Hepatocyte (in vitro differentiated cells): ENCODE results near the gene AKAP6. TPM values are rescaled to one million over a fixed set of nuclear protein-coding genes. Genes with fewer than 3 reads are reported as not detected.

Source experiments
- DNase-seq: peaks from one replicate; pipeline ENCODE4 v3.0.0-alpha.2; 2016; ENCODE audit warnings: low spot score
- H2AFZ ChIP-seq: fragments of 200-600 bp; sonication (generic); 2 replicates; pipeline ENCODE4 v1.6.0; 2016; ENCODE audit warnings: antibody characterized with exemption, mild to moderate bottlenecking
- H3K27ac ChIP-seq: fragments of 200-600 bp; sonication (generic); 2 replicates; pipeline ENCODE4 v1.5.1; 2016; ENCODE audit warnings: mild to moderate bottlenecking
- H3K27me3 ChIP-seq: fragments of 200-600 bp; sonication (generic); 2 replicates; pipeline ENCODE4 v1.6.1; 2016
- H3K36me3 ChIP-seq: fragments of 200-600 bp; sonication (generic); replicated peaks from 2 replicates; pipeline ENCODE4 v1.5.1; 2016; ENCODE audit warnings: low read depth; ENCODE audit not compliant: insufficient read depth
- H3K4me1 ChIP-seq: fragments of 200-600 bp; sonication (generic); 2 replicates; pipeline ENCODE4 v1.5.1; 2016; ENCODE audit warnings: mild to moderate bottlenecking, moderate library complexity; ENCODE audit not compliant: insufficient read depth
- H3K4me2 ChIP-seq: fragments of 200-600 bp; sonication (generic); 2 replicates; pipeline ENCODE4 v1.6.0; 2016
- H3K4me3 ChIP-seq: fragments of 200-600 bp; sonication (generic); 2 replicates; pipeline ENCODE4 v1.5.1; 2016; ENCODE audit warnings: mild to moderate bottlenecking
- H3K79me2 ChIP-seq: fragments of 200-600 bp; sonication (generic); 2 replicates; pipeline ENCODE4 v1.6.0; 2017; ENCODE audit warnings: mild to moderate bottlenecking
- H3K9me2 ChIP-seq: fragments of 200-600 bp; sonication (generic); replicated peaks from 2 replicates; pipeline ENCODE4 v1.6.0; 2017; ENCODE audit warnings: mild to moderate bottlenecking; ENCODE audit not compliant: insufficient read depth
- H3K9me3 ChIP-seq: fragments of 200-600 bp; sonication (generic); 2 replicates; pipeline ENCODE4 v1.5.1; 2016; ENCODE audit warnings: low read depth, mild to moderate bottlenecking
- H4K20me1 ChIP-seq: fragments of 200-600 bp; sonication (generic); 2 replicates; pipeline ENCODE4 v1.6.0; 2016; ENCODE audit warnings: mild to moderate bottlenecking; ENCODE audit not compliant: insufficient read depth, poor library complexity, severe bottlenecking
- EZH2 ChIP-seq: fragments of 200-600 bp; sonication (generic); IDR thresholded peaks from 2 replicates; pipeline ENCODE4 v1.6.1; 2016; ENCODE audit warnings: antibody characterized with exemption, mild to moderate bottlenecking, borderline replicate concordance
- EZH2phosphoT487 ChIP-seq: fragments of 200-600 bp; sonication (generic); IDR thresholded peaks from one replicate; pipeline ENCODE4 v1.6.1; 2018; ENCODE audit warnings: antibody characterized with exemption, mild to moderate bottlenecking, low read depth, moderate library complexity; ENCODE audit not compliant: unreplicated experiment, severe bottlenecking
- WGBS: methylation state at CpG from one replicate; pipeline ENCODE4 v1.1.6; 2016; ENCODE audit warnings: low lambda C conversion rate; ENCODE audit errors: missing lambda C conversion rate; 5-methylcytosine and 5-hydroxymethylcytosine counted together
- polyA plus RNA-seq: library from polyadenylated mRNA; unstranded; fragments of >200 nt; fragmentation: Nextera tagmentation; extraction: Ambion mirVana; gene quantifications from 2 replicates; pipeline ENCODE4 v1.2.1, GENCODE V29; 2016
- total RNA-seq: library from RNA; depleted of rRNA; stranded (reverse); fragments of >200 nt; gene quantifications from 2 replicates; pipeline ENCODE4 v1.2.3, GENCODE V29; 2014
- TF ChIP-seq, protein P1 (sequence below): fragments of 200-600 bp; sonication (generic); IDR thresholded peaks from 2 replicates; pipeline ENCODE4 v1.5.1; 2016; ENCODE audit warnings: antibody characterized with exemption, mild to moderate bottlenecking; ENCODE audit not compliant: poor library complexity

AKAP6 gene
- total and polyA plus RNA-seq, 2 experiments from 2014 or later, result 1.1 to 2.1 TPM

- Histone ChIP-seq H3K79me2 (no peaks in the 10 kb centered on the region), H3K27ac (no peak overlapping the region), H3K27me3 (no peaks in the 10 kb centered on the region), H2AFZ (no peak overlapping the region), H3K4me1 (no peaks in the 10 kb centered on the region), H3K9me3 (no peaks in the 10 kb centered on the region), H3K36me3 (no peaks in the 10 kb centered on the region), H4K20me1 (no peaks in the 10 kb centered on the region), H3K4me3 (no peak overlapping the region), H3K9me2 (no peaks in the 10 kb centered on the region), H3K4me2 (no peak overlapping the region)
- 84% methylated on average over 3 of the region's 3 CpGs for WGBS
- TF ChIP-seq EZH2, result no peak
- TF ChIP-seq, protein P1, sequence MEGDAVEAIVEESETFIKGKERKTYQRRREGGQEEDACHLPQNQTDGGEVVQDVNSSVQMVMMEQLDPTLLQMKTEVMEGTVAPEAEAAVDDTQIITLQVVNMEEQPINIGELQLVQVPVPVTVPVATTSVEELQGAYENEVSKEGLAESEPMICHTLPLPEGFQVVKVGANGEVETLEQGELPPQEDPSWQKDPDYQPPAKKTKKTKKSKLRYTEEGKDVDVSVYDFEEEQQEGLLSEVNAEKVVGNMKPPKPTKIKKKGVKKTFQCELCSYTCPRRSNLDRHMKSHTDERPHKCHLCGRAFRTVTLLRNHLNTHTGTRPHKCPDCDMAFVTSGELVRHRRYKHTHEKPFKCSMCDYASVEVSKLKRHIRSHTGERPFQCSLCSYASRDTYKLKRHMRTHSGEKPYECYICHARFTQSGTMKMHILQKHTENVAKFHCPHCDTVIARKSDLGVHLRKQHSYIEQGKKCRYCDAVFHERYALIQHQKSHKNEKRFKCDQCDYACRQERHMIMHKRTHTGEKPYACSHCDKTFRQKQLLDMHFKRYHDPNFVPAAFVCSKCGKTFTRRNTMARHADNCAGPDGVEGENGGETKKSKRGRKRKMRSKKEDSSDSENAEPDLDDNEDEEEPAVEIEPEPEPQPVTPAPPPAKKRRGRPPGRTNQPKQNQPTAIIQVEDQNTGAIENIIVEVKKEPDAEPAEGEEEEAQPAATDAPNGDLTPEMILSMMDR, result no peak
- no peak for TF ChIP-seq EZH2phosphoT487
- DNase-seq, result no peak
Measured at GRCh38 chr14:32824195-32824594, 495.1 kb downstream of the AKAP6 start.

DNA sequence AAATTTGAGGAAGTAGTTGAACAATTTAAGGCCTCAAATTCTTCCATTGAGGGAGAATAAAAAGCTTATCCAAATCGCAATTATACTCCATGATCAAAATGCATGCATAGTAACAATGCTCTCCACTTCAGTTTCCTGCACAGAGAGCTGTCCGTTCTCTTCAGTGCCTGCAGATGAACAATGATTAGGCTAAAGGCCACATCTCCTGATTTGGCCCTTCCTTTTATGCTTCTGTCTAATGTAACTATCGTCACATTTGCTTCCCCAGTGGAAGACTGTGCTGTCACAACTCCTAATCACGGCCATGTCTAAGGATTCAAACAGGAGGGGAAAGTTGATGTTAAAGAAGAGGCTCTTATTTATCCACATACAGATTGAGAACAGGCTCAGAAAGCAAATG lies 496.0 kb downstream of the AKAP6 start:
- WGBS, result 87% methylated on average over 4 of the region's 4 CpGs
- no peaks in the 10 kb centered on the region for H3K79me2 ChIP-seq
- H3K9me3 ChIP-seq, result no peaks in the 10 kb centered on the region
- H3K36me3 ChIP-seq, result no peaks in the 10 kb centered on the region
- no peak for DNase-seq
- no peak overlapping the region for H3K27ac ChIP-seq
- no peaks in the 10 kb centered on the region for H4K20me1 ChIP-seq
- H3K9me2 ChIP-seq, result no peaks in the 10 kb centered on the region
- no peaks in the 10 kb centered on the region for H3K4me1 ChIP-seq
- no peaks in the 10 kb centered on the region for H3K27me3 ChIP-seq
- H3K4me3 ChIP-seq, result no peak overlapping the region
- H3K4me2 ChIP-seq, result no peak overlapping the region
- TF ChIP-seq EZH2phosphoT487 (no peak), EZH2 (no peak)
- TF ChIP-seq, protein P1, result no peak
- no peak overlapping the region for H2AFZ ChIP-seq

DNA sequence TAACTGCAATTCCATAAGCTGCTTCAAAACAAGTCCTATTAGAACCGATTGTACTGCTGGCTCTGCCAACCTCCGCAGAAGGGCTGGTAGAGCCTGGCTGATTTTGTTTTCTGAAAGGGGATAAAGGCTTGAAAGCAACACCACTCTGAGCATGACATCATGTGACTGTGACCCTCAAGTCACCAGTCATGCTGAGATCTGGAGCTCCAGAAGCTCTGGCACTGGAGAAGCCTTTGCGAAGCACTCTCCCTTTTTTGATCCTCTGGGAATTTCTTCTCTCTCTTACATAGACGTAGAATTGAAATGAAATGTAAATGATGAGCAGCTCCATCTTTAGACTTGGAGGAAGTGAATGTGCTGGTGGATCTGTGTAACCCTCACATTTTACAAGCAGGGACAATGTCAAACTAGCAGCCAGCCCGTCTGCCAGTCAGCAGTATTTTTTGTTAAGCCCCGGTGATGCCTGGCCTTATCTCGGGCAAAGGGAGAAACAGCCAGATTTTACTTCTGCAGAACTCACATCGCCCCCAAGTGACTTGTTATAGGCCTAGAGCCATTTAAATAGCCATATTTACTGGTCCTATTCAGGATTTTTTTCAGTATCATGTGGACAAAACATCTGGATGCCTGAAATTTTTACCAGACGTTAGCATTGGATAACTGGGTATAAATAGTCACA lies 497.4 kb downstream of the AKAP6 start:
- Histone ChIP-seq H3K36me3 (no peaks in the 10 kb centered on the region), H3K79me2 (no peaks in the 10 kb centered on the region), H2AFZ (no peak overlapping the region), H3K4me2 (no peak overlapping the region), H3K4me3 (no peak overlapping the region), H3K4me1 (no peaks in the 10 kb centered on the region), H3K9me2 (no peaks in the 10 kb centered on the region), H3K27me3 (no peaks in the 10 kb centered on the region), H3K27ac (no peak overlapping the region), H3K9me3 (no peaks in the 10 kb centered on the region), H4K20me1 (no peaks in the 10 kb centered on the region)
- no peak for DNase-seq
- TF ChIP-seq, protein P1, result peak; percentile 8
- no peak for TF ChIP-seq EZH2phosphoT487
- 44% methylated on average over 9 of the region's 9 CpGs for WGBS
